ENCODE results near the gene LAMA3.
A peak's percentile ranks its signal among the peaks of the same experiment; 100 is the strongest.

Gene LAMA3

GRCh38 chr18:23671564-23671963, 17.7 kb upstream of the LAMA3 start:
- DNase-seq: peak; percentile 19

GRCh38 chr18:23673725-23674124, 15.5 kb upstream of the LAMA3 start:
- no peak for DNase-seq

- no peak for DNase-seq
Observed at GRCh38 chr18:23675236-23675635, 14.0 kb upstream of the LAMA3 start.

GRCh38 chr18:23675896-23676295, 13.4 kb upstream of the LAMA3 start:
- DNase-seq: no peak

DNA sequence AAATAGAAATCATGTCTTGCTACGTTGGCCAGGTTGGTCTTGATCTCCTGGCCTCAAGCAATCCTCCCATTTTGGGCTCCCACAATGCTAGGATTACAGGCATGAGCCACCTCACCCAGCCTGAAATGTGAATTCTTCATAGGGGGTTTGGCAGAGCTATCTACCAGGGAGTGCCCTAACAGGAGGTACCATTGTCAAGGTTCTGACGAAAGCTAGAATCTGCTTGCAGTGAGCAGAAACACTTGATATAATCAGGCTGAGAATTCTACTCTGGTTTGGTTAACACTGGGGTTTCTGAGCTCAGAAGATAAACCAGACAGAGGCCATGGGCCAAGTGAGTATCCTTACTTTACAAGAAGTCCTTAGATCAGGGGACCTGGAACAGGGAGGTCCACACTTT, 7.2 kb upstream of the LAMA3 start:
- no peak for DNase-seq

- DNase-seq: no peak
Observed at GRCh38 chr18:23682472-23682871, 6.8 kb upstream of the LAMA3 start.

GRCh38 chr18:23683155-23683554, 6.1 kb upstream of the LAMA3 start:
- no peak for DNase-seq

GRCh38 chr18:23683671-23684070, 5.6 kb upstream of the LAMA3 start:
- DNase-seq: no peak

DNA sequence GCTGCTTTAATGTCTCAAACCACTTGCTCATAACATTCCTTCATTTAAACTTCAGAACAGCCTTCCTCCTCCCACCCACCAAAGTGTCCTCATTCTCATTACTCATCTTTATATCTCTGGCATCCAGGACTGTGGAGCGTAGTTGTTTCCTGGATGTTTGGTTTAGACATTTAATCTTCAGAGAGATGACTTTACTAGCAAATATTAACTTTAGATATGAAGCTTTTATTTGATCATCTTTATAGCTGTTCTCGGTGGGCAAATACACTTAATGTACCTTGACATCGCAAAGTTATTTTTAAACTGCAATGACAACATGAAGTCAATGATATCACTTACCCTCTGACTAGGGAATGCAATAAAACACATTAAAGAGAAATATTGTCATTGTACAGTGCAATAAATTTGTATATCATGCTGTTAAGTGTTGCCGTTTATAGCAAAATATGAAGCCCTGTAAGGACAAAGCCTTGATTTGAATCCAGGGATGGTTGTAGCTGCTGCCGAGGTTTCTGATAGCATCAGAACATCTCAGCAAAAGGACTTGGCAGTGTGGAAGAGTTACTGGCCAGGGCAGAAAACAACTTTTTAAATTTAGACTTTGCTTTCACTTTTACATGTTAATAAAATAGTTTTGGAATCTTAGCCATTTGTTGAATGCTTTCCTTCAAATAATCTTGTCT, 4.6 kb upstream of the LAMA3 start:
- DNase-seq: no peak

- DNase-seq: no peak
Observed at GRCh38 chr18:23688528-23688927, 725 bp upstream of the LAMA3 start.

- no peak for DNase-seq
Observed at GRCh38 chr18:23689616-23690504, 607 bp downstream of the LAMA3 start.

DNA sequence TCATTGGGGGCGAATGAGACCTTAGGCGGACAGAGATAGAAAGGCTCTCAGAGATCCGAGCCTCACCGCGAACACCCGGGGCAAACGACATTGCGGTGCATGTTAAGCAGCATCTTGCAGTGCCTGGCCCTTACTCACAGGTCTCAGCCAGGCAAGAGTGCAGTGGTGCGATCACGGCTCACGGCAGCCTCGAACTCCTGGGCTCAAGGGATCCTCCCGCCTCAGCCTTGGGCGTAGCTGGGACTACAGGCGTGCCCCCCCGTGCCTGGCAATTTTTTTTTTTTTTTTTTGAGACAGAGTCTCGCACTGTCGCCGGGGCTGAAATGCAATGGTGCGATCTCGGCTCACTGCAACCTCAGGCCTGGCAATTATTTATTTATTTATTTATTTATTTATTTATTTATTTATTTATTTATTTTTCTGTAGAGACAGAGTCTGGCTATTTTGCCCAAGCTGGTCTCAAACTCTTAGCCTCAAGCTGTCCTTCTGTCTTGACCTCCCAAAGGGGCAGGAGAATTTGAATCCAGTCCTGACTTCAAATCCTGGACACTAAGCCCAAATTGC, 1.3 kb downstream of the LAMA3 start:
- no peak for DNase-seq

DNA sequence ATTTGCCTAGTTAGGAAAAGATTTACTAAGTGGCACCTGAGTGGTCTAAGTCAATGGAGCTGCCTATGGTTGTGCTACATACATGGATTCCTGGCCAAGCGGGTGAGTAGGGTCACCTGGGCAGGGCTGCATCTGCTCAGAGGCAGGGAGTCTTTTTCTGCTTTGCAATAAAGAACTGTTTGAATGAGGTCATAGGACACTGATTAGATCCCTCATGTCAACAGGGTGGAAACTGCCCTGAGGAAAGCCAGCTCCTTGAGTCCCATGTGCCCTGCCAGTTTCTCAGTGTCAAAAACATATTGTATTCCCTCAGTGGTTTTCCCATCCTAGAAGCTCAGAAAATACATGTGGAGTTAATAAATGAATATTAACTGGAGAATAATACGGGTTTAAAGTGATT, 4.6 kb downstream of the LAMA3 start:
- no peak for DNase-seq

DNA sequence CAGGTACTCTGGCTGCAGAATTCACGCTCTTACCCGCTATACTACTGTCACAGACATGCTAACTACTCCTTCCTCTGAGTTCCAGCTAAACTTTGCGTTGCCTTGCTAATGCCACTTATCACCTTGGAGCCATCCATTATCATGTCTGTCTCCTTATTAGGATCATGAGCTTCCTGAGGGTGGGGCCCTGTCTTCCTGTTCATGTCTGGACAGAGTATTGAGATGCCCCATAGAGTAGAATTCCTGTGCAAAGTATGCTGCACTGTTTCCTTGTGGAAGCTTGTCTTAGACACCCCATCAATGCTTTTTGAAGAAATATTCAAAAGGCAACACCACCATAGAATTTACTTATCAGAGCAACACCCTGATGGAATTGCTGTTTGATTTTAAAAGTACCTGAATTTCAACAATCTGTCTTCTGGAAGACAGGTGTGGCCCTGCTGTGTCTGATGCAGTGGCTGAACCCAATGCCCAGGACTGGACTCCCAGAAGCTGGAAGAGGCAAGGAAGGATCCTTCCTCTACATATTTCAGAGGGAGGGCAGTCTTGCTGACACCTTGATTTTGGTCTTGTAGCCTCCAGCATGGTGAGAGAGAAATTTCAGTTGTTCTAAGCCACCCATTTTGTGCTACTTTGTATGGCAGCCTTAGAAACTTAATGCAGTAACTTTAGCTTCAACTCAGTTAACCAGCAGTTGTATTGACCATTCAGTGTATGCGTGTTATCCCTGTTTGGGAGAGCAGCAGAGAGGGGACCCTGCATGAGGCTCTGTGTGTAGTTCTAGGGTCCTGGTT, 5.6 kb downstream of the LAMA3 start:
- DNase-seq: no peak

DNA sequence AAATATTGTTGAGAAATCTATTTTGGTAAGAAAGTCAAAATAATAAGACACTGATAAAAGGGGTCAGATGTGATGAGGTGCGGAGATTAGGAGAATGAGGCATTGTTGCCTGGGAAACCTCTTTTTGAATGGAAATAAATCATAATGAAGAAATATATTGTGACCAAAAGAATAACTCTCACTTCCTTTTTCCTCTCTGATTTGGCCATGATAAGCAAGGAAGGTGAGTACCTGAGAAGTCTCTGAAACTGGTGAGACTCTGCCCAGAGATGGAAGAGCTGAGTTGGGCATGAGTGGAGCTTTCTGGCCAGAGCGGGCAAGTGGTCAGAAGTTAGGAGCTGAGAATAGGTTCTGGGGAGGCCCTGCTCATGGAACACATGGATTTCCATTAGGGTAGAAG, 11.8 kb downstream of the LAMA3 start:
- DNase-seq: no peak

DNA sequence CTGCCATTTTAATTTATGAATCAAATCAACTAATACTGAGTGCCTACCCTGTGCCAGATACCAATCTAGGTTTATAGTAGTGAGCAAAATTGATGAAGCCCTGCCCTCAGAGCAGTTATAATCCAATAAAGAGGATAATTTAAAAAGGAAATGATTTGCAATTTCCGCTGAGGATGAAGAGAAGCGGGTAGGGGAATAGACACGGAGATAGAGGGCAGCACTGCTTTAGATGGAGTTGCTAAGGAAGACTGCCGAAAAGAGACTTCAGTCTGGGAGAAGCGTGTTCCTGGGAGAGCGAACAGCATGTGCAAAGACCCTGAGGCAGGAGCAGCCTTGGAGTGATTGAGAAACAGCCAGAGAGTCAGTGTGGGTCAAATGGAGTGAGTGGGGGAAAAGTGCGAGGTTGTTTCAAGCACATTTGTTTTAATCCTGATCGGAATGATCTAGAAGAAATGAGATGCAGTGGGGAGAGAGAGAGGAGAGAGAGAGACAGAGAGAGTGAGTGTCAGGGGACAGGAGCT, 12.4 kb downstream of the LAMA3 start:
- no peak for DNase-seq

DNA sequence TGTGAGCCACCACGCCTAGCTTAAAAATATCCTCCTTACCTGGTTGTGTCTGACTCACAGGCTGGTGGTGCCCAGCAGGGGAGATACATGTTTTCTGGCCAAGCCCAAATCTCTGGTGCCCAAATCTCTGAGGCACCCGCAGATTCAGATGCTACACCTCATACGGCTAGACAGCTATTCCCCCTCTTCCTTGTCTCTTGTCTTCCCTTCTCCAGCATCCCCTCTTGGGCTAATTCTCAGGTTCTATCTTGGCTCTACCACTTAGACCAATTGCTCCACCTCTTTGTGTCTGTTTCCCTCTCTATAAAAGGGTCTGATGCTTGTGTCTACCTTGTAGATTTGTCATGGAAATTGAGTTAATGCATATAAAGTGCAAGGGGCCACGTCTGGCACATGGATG, 13.4 kb downstream of the LAMA3 start:
- DNase-seq: no peak

- DNase-seq: peak; percentile 19
Observed at GRCh38 chr18:23703057-23703986, 14.1 kb downstream of the LAMA3 start.

DNA sequence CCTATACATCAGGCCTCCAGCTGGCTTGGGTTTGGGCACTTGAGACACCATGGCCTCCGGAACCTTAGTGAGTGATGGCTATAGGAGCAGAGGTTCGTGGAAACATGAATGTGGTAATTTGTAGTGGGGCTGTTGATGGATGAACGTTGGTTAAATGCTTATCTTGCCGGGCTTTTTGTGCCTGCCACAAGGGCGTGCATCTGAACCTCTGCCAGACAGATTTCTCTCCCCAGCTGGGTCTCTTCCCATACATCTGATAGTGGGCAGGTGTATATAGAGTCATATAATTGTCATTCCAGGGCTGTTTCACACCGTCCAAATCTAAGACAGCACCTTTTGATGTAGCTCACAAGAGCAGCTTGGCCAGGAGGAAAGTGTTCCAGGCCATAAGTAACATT, 14.7 kb downstream of the LAMA3 start:
- DNase-seq: no peak

DNA sequence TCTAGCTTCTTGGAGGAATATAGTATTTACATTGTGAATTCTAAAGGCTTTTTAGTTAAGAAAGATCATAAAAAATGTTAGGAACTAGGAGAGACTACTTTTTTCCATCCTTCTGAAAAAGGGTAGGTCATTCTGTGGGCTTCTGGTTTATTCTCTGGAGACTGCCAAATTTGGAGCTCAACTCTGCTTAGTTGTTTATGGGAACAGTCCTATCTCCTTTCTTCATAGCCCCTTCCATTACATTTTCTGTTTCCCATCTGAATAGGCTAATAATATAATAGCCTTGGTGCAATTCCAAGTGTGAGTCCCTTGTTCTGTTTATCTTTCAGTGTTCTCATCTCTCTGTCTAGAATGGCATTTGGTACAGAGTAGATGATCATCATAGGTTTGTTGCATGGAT, 15.6 kb downstream of the LAMA3 start:
- DNase-seq: no peak

DNA sequence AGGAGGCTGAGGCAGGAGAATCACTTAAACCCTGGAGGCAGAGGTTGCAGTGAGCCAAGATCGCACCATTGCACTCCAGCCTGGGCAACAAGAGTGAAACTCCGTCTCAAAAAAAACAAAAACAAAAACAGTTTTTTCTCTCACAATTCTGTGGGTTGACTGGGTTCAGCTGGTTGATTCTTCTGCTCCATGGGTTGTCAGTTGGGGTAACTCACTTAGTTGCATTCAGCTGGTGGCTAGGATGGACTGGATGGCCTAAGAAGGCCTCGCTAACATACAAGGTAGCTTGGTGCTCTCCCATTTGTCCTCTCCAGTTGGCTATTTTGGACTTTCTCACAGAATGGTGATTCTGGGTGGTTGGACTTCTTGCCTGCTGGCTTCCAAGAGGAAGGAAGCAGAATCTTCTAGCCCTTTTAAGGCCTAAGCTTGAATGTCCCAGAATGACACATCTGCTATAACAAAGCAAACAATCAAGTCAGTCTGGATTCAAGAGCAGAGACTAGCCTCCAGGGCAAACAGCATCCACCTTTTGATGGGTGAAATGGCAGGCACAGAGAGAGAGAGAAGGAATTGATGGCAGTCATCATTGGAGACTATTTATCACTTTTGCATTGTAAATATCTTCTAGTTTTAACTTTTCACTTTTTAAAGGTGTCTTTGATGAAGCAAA, 17.9 kb downstream of the LAMA3 start:
- no peak for DNase-seq

Data from GF-D8 (cell line).